Endothelial cell of umbilical vein (primary cell): ENCODE data around the gene OSER1. TPM values are rescaled to one million over a fixed set of nuclear protein-coding genes. Genes with fewer than 3 reads are reported as not detected.

ENCODE experiments used
- BruUV-seq: library from RNA; stranded (reverse); fragments of 400-500 nt; replicated peaks from 2 replicates; lab custom pipeline; 2021; lab: Mats Ljungman, UMichigan
- CTCF ChIA-PET: fragments of 300-600, 350-600 bp; sonication (Branson Sonifier 250); formaldehyde crosslinking; loops from one replicate; lab custom pipeline; 2021; ENCODE audit warnings: antibody characterized with exemption, inconsistent platforms; lab: Charles Lee
- POLR2A ChIA-PET: fragments of 300-600, 350-600 bp; sonication (Branson Sonifier 250); formaldehyde crosslinking; loops from one replicate; lab custom pipeline; 2021; ENCODE audit warnings: antibody characterized with exemption, inconsistent platforms; lab: Charles Lee
- DNase-seq: peaks from one replicate; pipeline ENCODE4 v3.0.0-alpha.2; 2011; ENCODE audit warnings: low read depth, low spot score
- FAIRE-seq: peaks from 2 replicates; lab custom pipeline; 2011; peaks lifted over from hg19 to GRCh38; lab: Jason Lieb, UNC
- H2AFZ ChIP-seq: 2 replicates; pipeline ENCODE4 v1.6.0; 2012; ENCODE audit warnings: low read depth, low read length, control low read depth, inconsistent platforms
- H3K27ac ChIP-seq: 2 replicates; pipeline ENCODE4 v1.5.1; 2011; ENCODE audit warnings: low read depth, mild to moderate bottlenecking, control low read depth, low read length, moderate library complexity; ENCODE audit not compliant: insufficient read depth
- H3K27me3 ChIP-seq, 2 experiments: 2 replicates each; pipeline versions ENCODE4 v1.6.0 to v1.6.1; 2011; ENCODE audit warnings: low read length in 2 of 2, mixed read lengths in 1 of 2; ENCODE audit not compliant: control insufficient read depth in 2 of 2, insufficient read depth in 2 of 2
- H3K36me3 ChIP-seq, 2 experiments: 2 replicates in 1 of 2; 3 replicates in 1 of 2; pipeline ENCODE4 v1.5.1; 2011; ENCODE audit warnings: low read length in 2 of 2, mild to moderate bottlenecking in 1 of 2, moderate library complexity in 1 of 2; ENCODE audit not compliant: control insufficient read depth in 2 of 2, insufficient read depth in 2 of 2; ENCODE audit errors: extremely low read depth in 1 of 2
- H3K4me1 ChIP-seq: 3 replicates; pipeline ENCODE4 v1.5.1; 2011; ENCODE audit warnings: mild to moderate bottlenecking, low read length; ENCODE audit not compliant: control insufficient read depth, insufficient read depth; ENCODE audit errors: extremely low read depth
- H3K4me2 ChIP-seq: 2 replicates; pipeline ENCODE4 v1.6.1; 2011; ENCODE audit warnings: low read length, control low read depth, mixed read lengths; ENCODE audit not compliant: insufficient read depth
- H3K4me3 ChIP-seq, 3 experiments: fragments of 200-600 bp in 1 of 3; sonication (generic), shearing (Covaris generic) in 1 of 3; replicated peaks in 1 of 3; 2 replicates each; pipeline ENCODE4 v1.5.1; 2011 to 2016; ENCODE audit warnings: control low read depth in 3 of 3, low read length in 3 of 3, mild to moderate bottlenecking in 2 of 3, inconsistent platforms in 1 of 3, low read depth in 1 of 3, moderate library complexity in 1 of 3; ENCODE audit not compliant: insufficient read depth in 1 of 3
- H3K79me2 ChIP-seq: 2 replicates; pipeline ENCODE4 v1.6.0; 2012; ENCODE audit warnings: low read length, inconsistent platforms; ENCODE audit not compliant: control insufficient read depth, insufficient read depth
- H3K9ac ChIP-seq: replicated peaks from 2 replicates; pipeline ENCODE3; 2011; ENCODE audit warnings: low read length, control low read depth; ENCODE audit not compliant: insufficient read depth; ENCODE audit errors: extremely low read depth
- H3K9me1 ChIP-seq: replicated peaks from 3 replicates; pipeline ENCODE4 v1.6.0; 2011; ENCODE audit warnings: mild to moderate bottlenecking, low read length; ENCODE audit not compliant: control insufficient read depth, insufficient read depth; ENCODE audit errors: extremely low read depth
- H3K9me3 ChIP-seq: replicated peaks from 2 replicates; pipeline ENCODE4 v1.5.1; 2012; ENCODE audit warnings: low read length, inconsistent platforms; ENCODE audit not compliant: control insufficient read depth, insufficient read depth
- H4K20me1 ChIP-seq: replicated peaks from 2 replicates; pipeline ENCODE3; 2011; ENCODE audit warnings: mild to moderate bottlenecking, low read length; ENCODE audit not compliant: control insufficient read depth, insufficient read depth; ENCODE audit errors: extremely low read depth
- CTCF ChIP-seq, 2 donors: IDR thresholded peaks; 1 replicate in 1 of 2; 2 replicates in 1 of 2; pipeline ENCODE4 v1.5.1; 2011; ENCODE audit warnings: low read length in 2 of 2, mild to moderate bottlenecking in 2 of 2, moderate library complexity in 2 of 2, control low read depth in 1 of 2, inconsistent platforms in 1 of 2, low read depth in 1 of 2; ENCODE audit not compliant: insufficient read depth in 1 of 2; ENCODE audit errors: extremely low read depth in 1 of 2
- EZH2 ChIP-seq: IDR thresholded peaks from 2 replicates; pipeline ENCODE4 v1.6.1; 2012; ENCODE audit warnings: borderline replicate concordance, low read depth, mild to moderate bottlenecking, moderate library complexity, low read length, inconsistent platforms; ENCODE audit not compliant: severe bottlenecking
- FOS ChIP-seq: IDR thresholded peaks from 2 replicates; pipeline ENCODE4 v1.6.1; 2011; ENCODE audit warnings: mild to moderate bottlenecking, low read length, moderate library complexity, borderline replicate concordance; ENCODE audit not compliant: insufficient read depth
- GATA2 ChIP-seq: IDR thresholded peaks from 2 replicates; pipeline ENCODE4 v1.7.0; 2011; ENCODE audit warnings: low read depth, mild to moderate bottlenecking, moderate library complexity, mixed read lengths, low read length; ENCODE audit not compliant: insufficient read length, insufficient read depth
- JUN ChIP-seq: IDR thresholded peaks from 2 replicates; pipeline ENCODE4 v1.6.1; 2011; ENCODE audit warnings: borderline replicate concordance, low read depth; ENCODE audit not compliant: insufficient read length, insufficient read depth
- MAX ChIP-seq: IDR thresholded peaks from 2 replicates; pipeline ENCODE4 v1.6.1; 2011; ENCODE audit not compliant: insufficient read depth, insufficient read length
- MYC ChIP-seq: IDR thresholded peaks from one replicate; pipeline ENCODE4 v1.6.1; 2011; ENCODE audit warnings: mild to moderate bottlenecking, low read depth, low read length
- POLR2A ChIP-seq: IDR thresholded peaks from 2 replicates; pipeline ENCODE4 v1.6.1; 2012; ENCODE audit warnings: low read depth, mild to moderate bottlenecking, control low read depth, low read length
- POLR2AphosphoS5 ChIP-seq: IDR thresholded peaks from 2 replicates; pipeline ENCODE4 v1.6.1; 2012; ENCODE audit warnings: low read depth, mild to moderate bottlenecking, control low read depth, low read length, moderate library complexity; ENCODE audit not compliant: insufficient read depth
- dilution Hi-C: fragments of 300-500 bp; cut with MboI; formaldehyde crosslinking; loops from one replicate; pipeline ENCODE4 v1.15.0; 2019; ENCODE audit warnings: low sequenced_read_pairs; ENCODE audit not compliant: extremely low pct_ligation_motif_present
- intact Hi-C: fragments of 100-400 bp; cut with micrococcal nuclease; formaldehyde crosslinking; loops from one replicate; pipeline ENCODE4 v1.10.0; 2022
- polyA plus RNA-seq, 4 experiments: library from polyadenylated mRNA; depleted of rRNA in 3 of 4; stranded (reverse) in 3 of 4; unstranded in 1 of 4; fragments of >200 nt; gene quantifications; 2 replicates each; pipeline versions ENCODE4 v1.2.1 to v1.2.3, GENCODE V29; 2011 to 2012; ENCODE audit warnings: missing spikeins in 1 of 4
- total RNA-seq: library from RNA; stranded (reverse); gene quantifications from 2 replicates; pipeline ENCODE4 v1.2.3, GENCODE V29; 2021

The OSER1 gene
- total and polyA plus RNA-seq, 2 donors (not counting 3 experiments of a cell fraction or from before 2014, with no cell fraction given): 30.8 to 36.0 TPM

- Histone ChIP-seq H3K9ac (no peak within 1 kb of the TSS), H3K79me2 (no peaks in the 10 kb centered on the region), H2AFZ (no peak within 1 kb of the TSS), H3K4me2 (no peak within 1 kb of the TSS), H3K9me3 (no peaks in the 10 kb centered on the region), H4K20me1 (no peaks in the 10 kb centered on the region), H3K9me1 (no peaks in the 10 kb centered on the region), H3K4me1 (no peaks in the 10 kb centered on the region), H3K36me3 (no peaks in the 10 kb centered on the region), H3K27me3 (peaks cover 4 to 11% of the 10 kb centered on the region in 2 experiments), H3K27ac (no peak within 1 kb of the TSS), H3K4me3 (no peak within 1 kb of the TSS)
- intact Hi-C loops: no loop called here
- FAIRE-seq (no peak), DNase-seq (no peak)
- no peak for TF ChIP-seq CTCF (IDR thresholded peaks at IDR 0.05; ENCODE audit: extremely low read depth in 1 of 2, insufficient read depth in 1 of 2, low read depth in 1 of 2, low read length in 2 of 2)
- no peak for TF ChIP-seq POLR2AphosphoS5
- TF ChIP-seq JUN: no peak
- no peak for TF ChIP-seq FOS
- no peak for TF ChIP-seq POLR2A
- no peak for TF ChIP-seq MYC
- TF ChIP-seq MAX: no peak
- TF ChIP-seq GATA2: no peak
- TF ChIP-seq EZH2: no peak
- CTCF ChIA-PET: interaction anchor here (0.8 to 1.4 kb wide), 3 partner anchors 17 to 30 kb away, joined by 3 to 4 read pairs (median 3); no protein-coding TSS in a partner anchor
- dilution Hi-C loops: no loop called here
- POLR2A ChIA-PET: no interaction called here
- BruUV-seq: no TSS peak
These were observed 36.6 kb upstream of the OSER1 start, which contains the start of gene GDAP1L1 for GRCh38 chr20:44247131-44247571. Gene GDAP1L1 (plus strand): TSS chr20:44247308. CDS start chr20:44247335, 27 bp downstream.
